Stimulated activated effector memory CD8-positive, alpha-beta T cell treated with anti-CD3 and anti-CD28 coated beads, Interleukin-12 subunit alpha, Interleukin-12 subunit beta, amount 100 ng/mL, for 72 hours (primary cell): ENCODE results near the gene SLC9B2.
A peak's percentile ranks its signal among the peaks of the same experiment; 100 is the strongest.

Experiments used
- ATAC-seq: fragments of 150-1000 bp; cut with Tn5 transposase; 2 replicates; pipeline ENCODE4 v1.10.0; 2021
- DNase-seq, 2 donors: peaks; one replicate each; pipeline ENCODE4 v3.0.0; 2021 to 2022; ENCODE audit warnings: low spot score in 2 of 2
- H3K27ac Mint-ChIP-seq: one replicate; pipeline ENCODE4 v1.8.0; 2022; ENCODE audit warnings: mild to moderate bottlenecking, mixed read lengths
- H3K36me3 Mint-ChIP-seq: one replicate; pipeline ENCODE4 v1.8.0; 2022; ENCODE audit warnings: mild to moderate bottlenecking, mixed read lengths
- H3K4me1 Mint-ChIP-seq: one replicate; pipeline ENCODE4 v1.8.0; 2022; ENCODE audit warnings: mixed read lengths
- H3K4me3 Mint-ChIP-seq: one replicate; pipeline ENCODE4 v1.8.0; 2022; ENCODE audit warnings: mild to moderate bottlenecking, mixed read lengths
- H3K9me3 Mint-ChIP-seq: one replicate; pipeline ENCODE4 v1.8.0; 2022; ENCODE audit warnings: mixed read lengths

Gene SLC9B2, protein sequence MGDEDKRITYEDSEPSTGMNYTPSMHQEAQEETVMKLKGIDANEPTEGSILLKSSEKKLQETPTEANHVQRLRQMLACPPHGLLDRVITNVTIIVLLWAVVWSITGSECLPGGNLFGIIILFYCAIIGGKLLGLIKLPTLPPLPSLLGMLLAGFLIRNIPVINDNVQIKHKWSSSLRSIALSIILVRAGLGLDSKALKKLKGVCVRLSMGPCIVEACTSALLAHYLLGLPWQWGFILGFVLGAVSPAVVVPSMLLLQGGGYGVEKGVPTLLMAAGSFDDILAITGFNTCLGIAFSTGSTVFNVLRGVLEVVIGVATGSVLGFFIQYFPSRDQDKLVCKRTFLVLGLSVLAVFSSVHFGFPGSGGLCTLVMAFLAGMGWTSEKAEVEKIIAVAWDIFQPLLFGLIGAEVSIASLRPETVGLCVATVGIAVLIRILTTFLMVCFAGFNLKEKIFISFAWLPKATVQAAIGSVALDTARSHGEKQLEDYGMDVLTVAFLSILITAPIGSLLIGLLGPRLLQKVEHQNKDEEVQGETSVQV

DNA sequence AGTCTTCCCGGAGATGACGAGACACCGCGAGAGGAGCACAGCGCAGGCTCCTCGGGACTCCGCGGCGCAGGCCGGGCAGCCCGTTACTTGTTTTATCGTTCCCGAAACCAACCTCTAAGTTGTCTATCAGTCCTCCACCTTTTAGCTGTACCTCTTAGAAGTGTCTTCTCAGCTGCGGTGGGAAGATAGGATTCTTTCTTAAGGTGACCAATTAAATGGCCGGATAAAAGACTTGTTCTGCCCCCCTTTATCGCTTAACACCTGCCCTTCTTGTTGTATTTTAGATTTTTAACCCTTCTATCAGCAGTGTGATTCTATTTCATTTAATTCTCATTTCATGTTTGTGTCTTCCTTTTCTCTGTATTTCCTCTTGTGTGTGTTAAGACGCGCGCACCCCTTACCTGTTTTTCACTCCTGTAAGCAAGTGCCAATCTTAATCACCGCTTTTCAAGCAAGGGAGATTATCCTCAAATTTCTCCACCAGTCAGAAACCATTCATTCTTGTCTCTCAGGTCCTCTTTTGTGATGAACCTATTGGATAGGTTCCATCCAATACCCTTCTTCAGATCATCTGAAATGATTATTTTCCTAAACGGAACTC is at the start of gene SLC9B2:
TSS of gene SLC9B2 (minus strand) at position 15 of the 601 bp plus-strand sequence. CDS start 9,211 bp downstream, outside the sequence.
- no peaks in the 10 kb centered on the region for H3K9me3 Mint-ChIP-seq
- DNase-seq (no peak), ATAC-seq (peak; percentile 76)
- peaks cover 27% of the 10 kb centered on the region for H3K36me3 Mint-ChIP-seq
- peaks cover 38% of the 10 kb centered on the region for H3K4me1 Mint-ChIP-seq
- H3K27ac Mint-ChIP-seq, result peak within 1 kb of the TSS; percentile 96
- peak within 1 kb of the TSS; percentile 94 for H3K4me3 Mint-ChIP-seq

DNA sequence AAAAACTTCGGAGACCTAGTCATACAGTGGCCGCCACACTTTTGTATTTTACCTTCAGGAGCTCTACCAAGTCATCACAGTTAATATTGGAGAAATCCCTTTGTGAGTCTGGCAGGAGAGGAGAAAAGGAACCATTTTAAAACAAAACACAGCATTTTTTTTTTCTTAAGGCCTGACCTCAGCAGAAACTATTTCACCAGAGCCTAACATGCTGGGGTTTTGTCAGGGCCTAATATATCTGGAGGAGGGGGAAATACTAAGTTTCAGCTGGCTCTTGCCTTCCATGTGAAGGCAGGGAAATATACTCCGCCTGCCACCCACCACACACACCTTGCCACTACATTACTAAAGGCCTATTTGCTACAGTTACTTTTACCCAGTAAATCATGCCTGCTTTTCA is 49.6 kb upstream of the SLC9B2 start:
- Mint-ChIP-seq H3K4me1 (no peaks in the 10 kb centered on the region), H3K36me3 (peaks cover 13% of the 10 kb centered on the region), H3K27ac (no peak overlapping the region), H3K9me3 (peaks cover 13% of the 10 kb centered on the region), H3K4me3 (no peak overlapping the region)
- no peak for ATAC-seq
- DNase-seq, result no peak

DNA sequence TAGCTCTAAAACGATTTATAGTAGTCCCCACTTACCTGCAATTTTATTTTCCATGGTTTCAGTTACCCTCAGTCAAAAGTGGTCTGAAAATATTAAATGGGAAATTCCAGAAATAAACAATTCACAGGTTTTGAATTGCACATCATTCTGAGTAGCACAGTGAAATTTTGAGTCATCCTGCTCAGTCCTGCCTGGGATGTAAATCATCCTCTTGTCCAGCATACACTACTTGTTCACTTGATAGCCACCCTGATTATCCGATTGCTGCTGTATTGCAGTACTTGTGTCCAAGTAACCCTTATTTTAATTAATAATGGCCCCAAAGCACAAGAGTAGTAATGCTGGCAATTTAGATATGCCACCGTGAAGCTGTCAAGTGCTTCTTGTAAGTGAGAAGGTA is 46.6 kb upstream of the SLC9B2 start:
- no peak for DNase-seq

DNA sequence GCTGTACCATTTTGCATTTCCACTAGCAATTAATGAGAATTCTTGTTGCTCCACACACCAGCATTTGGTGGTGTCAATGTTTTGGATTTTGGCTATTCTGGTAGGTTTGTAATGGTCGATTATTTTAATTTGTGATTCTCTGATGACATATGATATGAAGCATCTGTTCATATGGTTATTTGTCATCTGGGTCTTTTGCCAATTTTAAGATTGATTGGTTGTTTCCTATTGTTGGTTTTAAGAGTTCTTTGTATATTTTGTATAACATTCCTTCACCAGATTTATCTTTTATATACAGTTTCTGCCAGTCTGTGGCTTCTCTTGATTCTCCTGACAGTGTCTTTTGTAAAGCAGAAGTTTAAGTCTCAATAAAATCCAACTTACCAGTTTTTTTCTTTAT is 41.6 kb upstream of the SLC9B2 start:
- H3K4me3 Mint-ChIP-seq, result no peak overlapping the region
- ATAC-seq, result no peak
- no peaks in the 10 kb centered on the region for H3K36me3 Mint-ChIP-seq
- no peak for DNase-seq
- H3K4me1 Mint-ChIP-seq, result no peaks in the 10 kb centered on the region
- H3K27ac Mint-ChIP-seq, result no peak overlapping the region
- H3K9me3 Mint-ChIP-seq, result no peaks in the 10 kb centered on the region

More for the DNA sequence above, 46.6 kb upstream of the SLC9B2 start:
- Mint-ChIP-seq H3K4me1 (no peaks in the 10 kb centered on the region), H3K27ac (no peak overlapping the region), H3K36me3 (peaks cover 9% of the 10 kb centered on the region), H3K4me3 (no peak overlapping the region), H3K9me3 (peaks cover 9% of the 10 kb centered on the region)
- no peak for ATAC-seq

DNA sequence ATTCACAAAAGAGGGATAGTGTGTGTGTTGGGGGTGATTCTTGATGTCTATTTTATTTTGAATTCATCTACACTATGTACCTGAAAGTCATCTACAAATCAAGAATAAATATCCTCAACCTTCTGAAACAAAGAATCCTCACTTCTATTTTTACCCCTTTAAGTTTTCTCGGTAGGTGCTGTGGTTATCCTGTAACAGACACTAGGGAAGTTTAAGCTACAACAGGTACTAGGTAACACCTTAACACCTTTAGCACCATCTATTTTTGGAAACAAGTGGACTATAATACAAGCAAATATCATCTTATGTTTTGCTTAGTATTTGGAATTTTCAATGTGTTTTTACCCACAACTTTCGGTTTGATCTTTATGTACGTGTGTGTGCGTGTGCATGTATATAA is 35.0 kb upstream of the SLC9B2 start:
- Mint-ChIP-seq H3K4me3 (no peak overlapping the region), H3K4me1 (no peaks in the 10 kb centered on the region), H3K27ac (no peak overlapping the region), H3K9me3 (no peaks in the 10 kb centered on the region), H3K36me3 (no peaks in the 10 kb centered on the region)
- DNase-seq, result no peak
- no peak for ATAC-seq

DNA sequence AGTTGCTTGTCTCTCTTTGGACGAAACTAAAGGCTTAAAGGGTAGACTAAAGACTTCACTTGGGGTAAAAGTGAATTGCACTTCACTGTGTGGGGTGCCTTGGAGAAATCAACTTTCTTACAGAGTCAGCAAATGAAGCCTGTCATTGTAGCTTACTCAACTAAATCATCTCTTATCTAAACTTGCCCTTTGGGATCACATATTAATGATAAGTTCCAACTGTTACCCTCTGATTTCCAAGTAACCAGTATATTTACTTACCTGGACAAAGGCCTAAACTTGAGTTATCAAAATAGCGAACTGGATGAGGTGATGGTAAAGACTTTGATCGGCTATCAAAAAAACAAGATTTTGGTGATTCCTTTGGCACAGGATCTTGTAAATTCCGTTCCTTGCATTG is 32.0 kb upstream of the SLC9B2 start:
- Mint-ChIP-seq H3K4me1 (no peaks in the 10 kb centered on the region), H3K4me3 (no peak overlapping the region)

DNA sequence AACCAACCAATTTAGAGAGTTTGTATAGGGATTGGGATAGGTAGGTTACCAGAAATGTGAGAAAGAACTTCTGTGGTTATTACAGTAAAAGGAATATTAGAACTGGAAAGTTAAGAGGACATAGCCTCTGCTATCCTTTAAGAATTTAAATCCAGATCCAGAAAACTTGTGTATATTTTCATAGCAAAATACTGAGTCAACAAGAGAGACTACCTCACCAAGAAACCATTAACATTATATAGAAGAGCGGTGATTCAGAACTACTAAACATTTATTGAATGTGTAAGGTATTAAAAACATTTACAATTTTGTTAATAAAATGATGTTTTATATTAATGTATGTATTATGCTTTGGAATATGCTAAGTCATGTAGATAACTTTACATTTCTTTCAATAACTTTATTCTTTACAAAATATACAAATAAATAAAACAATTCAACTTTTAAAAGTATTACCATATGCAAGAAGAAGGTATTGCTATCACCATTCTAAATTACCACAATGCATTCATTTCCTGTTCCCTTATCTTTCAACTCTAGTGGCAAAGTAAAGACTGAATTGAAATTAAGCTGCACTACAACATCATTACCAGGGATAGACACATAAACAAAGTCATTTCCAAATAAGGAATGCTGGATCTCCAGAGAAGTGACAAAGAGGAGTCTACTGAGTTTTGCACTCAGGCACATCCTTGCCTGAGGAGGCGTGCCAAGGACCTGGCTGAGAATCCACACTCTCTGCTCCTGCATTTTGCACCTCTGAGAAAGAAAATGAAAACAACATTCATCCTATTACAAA is 29.2 kb upstream of the SLC9B2 start:
- Mint-ChIP-seq H3K4me1 (no peaks in the 10 kb centered on the region), H3K27ac (no peak overlapping the region), H3K9me3 (no peaks in the 10 kb centered on the region), H3K4me3 (no peak overlapping the region), H3K36me3 (no peaks in the 10 kb centered on the region)
- DNase-seq (no peak), ATAC-seq (no peak)

More for the DNA sequence above, 32.0 kb upstream of the SLC9B2 start:
- no peak for ATAC-seq
- Mint-ChIP-seq H3K27ac (no peak overlapping the region), H3K36me3 (no peaks in the 10 kb centered on the region), H3K9me3 (no peaks in the 10 kb centered on the region)
- DNase-seq, result no peak

DNA sequence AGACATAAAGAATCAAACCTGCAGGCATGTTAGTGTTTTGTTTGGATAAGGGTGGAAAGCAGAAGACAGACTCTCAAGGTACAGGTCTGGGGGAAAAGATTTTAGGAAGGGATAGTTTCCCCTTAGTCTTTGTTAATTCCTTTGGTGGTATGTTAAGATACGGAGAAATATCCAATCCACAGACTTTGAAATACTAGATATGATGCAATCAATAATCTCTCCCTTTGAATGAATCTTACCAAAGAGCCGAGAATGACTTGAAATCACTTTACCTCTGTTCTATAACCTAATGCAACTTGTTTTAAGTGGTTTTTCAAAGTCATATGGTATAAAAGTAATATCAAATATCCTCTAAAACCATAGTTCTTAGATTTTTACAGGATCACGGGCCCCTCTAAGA is 28.3 kb upstream of the SLC9B2 start:
- ATAC-seq (no peak), DNase-seq (no peak)
- H3K9me3 Mint-ChIP-seq, result no peaks in the 10 kb centered on the region
- H3K4me3 Mint-ChIP-seq, result no peak overlapping the region
- no peaks in the 10 kb centered on the region for H3K36me3 Mint-ChIP-seq
- no peak overlapping the region for H3K27ac Mint-ChIP-seq
- H3K4me1 Mint-ChIP-seq, result peaks cover under 1% of the 10 kb centered on the region

DNA sequence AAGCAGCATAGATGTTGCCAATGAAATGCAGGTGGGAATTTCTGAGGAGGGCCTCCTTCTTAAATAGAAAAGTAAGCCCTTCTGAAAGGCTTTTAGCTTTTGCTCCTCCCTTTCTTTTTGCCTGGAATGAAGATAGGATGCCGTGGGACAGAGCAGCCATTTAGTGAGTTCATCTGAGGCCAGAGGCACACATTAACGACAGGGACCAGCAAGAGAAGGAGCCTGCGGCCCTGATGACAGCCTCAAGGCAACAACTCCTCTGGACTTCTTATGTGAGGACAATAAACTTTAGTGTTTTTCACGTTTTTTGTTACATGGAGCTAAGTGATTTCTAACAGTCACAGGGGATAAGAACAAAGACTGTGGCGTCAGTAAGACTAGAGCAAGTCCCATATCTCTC is 24.1 kb upstream of the SLC9B2 start:
- H3K9me3 Mint-ChIP-seq, result no peaks in the 10 kb centered on the region
- DNase-seq (no peak), ATAC-seq (no peak)
- no peak overlapping the region for H3K4me3 Mint-ChIP-seq
- no peak overlapping the region for H3K27ac Mint-ChIP-seq
- no peaks in the 10 kb centered on the region for H3K36me3 Mint-ChIP-seq
- peaks cover 23% of the 10 kb centered on the region for H3K4me1 Mint-ChIP-seq

DNA sequence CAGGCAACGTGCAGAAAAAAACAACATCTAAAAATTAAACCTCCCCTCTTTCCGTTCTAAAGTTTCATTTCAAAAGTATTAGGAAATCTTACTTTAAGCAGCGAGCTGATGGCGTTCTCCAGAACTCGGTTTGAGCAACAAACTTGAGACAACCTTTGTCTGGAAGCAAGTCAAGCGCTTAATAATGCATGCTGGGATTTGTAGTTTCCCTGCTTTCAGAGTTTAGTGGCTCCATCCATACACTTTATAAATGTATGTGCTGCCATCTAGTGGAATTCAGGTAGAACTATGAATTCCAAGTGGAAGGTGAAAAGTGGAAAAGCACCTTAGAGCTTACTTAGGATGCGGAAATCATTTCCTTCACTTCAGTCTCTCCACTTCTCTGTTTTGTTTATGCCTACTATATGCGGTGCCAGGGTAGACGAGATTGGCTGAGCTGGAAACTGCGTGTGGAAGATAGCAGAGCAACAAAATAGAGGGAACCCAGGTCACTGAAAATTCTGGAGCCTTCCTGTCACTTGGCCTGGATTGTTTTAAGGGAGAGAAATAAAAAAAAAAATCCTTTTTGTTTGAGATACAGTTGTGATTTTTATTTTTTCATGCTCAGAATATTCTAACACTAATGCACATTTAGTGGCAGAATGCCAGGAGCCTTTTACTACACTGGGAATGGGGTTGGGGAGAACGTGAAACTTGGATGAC is 23.3 kb upstream of the SLC9B2 start, which contains the start of gene BDH2:
TSS of gene BDH2 (minus strand) at position 144 of the 702 bp plus-strand sequence. CDS start 3,580 bp downstream, outside the sequence.
- DNase-seq, result peak; percentile 14 to 58
- peak; percentile 97 for ATAC-seq

DNA sequence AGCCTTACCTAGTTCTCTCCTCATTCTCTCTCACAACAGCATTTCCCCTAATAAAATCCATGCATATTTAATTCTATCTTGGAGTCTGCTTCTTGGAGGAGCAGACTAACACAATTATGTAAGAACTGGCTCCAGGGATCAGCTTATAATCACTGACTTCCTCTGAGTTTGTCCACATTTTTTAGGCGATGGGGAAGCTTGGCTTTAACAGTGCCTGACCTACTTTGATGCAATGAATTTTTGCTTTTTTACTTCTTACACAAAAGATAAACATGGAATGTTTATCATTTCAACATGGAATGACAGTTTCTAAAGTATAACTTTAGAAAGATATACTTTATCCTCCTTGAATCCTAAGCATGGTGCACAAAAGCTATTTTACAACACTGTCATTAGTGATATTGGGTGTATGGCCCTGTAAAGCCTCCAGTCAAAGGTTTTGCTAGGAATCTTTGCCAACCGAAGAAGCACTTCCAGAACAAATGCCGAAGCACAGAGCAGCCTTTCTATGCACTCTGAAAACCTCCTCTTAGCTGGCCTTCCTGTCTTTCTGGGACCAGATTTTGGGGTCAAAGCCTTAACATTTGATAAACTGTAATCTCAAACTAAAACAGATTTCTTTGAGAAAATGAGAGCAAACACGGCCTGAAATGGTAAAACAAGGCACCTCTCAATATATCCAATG is 22.3 kb upstream of the SLC9B2 start:
- no peaks in the 10 kb centered on the region for H3K36me3 Mint-ChIP-seq
- H3K4me1 Mint-ChIP-seq, result peaks cover 23% of the 10 kb centered on the region
- no peak for DNase-seq
- peak overlapping the region; percentile 80 for H3K27ac Mint-ChIP-seq
- no peak for ATAC-seq
- H3K4me3 Mint-ChIP-seq, result peak overlapping the region; percentile 71
- no peaks in the 10 kb centered on the region for H3K9me3 Mint-ChIP-seq

More for the DNA sequence above, 23.3 kb upstream of the SLC9B2 start, which contains the start of gene BDH2:
- Mint-ChIP-seq H3K4me3 (peak within 1 kb of the TSS; percentile 71), H3K27ac (peak within 1 kb of the TSS; percentile 80), H3K36me3 (no peaks in the 10 kb centered on the region), H3K4me1 (peaks cover 23% of the 10 kb centered on the region), H3K9me3 (no peaks in the 10 kb centered on the region)

DNA sequence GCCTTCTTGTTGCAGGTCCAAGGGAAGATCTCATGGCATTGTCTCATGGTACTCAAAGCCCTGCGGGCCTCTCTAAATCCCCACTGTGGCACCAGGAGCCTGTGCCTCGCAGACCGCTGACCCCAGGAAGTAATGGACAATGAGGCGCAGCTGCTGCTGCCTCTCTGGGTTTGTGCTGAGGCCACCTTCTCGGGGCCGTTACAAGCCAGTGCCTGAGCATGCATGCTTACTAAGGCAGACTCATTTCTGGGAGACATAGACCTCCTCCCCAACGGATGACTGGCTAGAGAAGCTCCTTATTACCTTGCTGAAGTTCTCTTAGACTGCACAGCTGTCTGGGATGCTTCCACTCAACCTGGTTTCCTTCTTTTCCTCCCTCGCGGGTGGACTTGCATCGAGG is 21.8 kb upstream of the SLC9B2 start:
- Mint-ChIP-seq H3K4me1 (peaks cover 23% of the 10 kb centered on the region), H3K9me3 (no peaks in the 10 kb centered on the region), H3K4me3 (no peak overlapping the region), H3K36me3 (no peaks in the 10 kb centered on the region), H3K27ac (peak overlapping the region; percentile 80)
- ATAC-seq, result no peak
- no peak for DNase-seq

DNA sequence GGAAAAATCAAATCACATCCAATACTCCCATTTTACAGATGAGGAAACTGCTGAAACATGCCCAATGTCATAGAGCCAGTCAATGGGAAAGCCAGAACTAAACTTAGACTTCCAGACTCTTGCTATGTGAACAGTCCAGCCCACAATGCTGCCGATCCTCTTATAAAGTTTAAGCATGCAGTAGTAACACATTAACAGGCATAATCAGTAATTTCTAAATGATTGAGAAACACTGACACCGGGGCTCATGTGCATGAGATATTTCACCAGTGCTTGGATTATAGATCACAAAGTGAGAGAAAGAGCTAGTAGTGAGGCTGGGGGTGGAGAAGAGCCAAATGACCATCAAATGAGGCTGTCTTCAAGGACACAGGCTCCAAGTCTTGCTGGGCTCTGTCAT is 20.6 kb upstream of the SLC9B2 start:
- peaks cover 32% of the 10 kb centered on the region for H3K4me1 Mint-ChIP-seq
- no peak overlapping the region for H3K27ac Mint-ChIP-seq
- no peak for DNase-seq
- H3K9me3 Mint-ChIP-seq, result no peaks in the 10 kb centered on the region
- ATAC-seq, result no peak
- no peaks in the 10 kb centered on the region for H3K36me3 Mint-ChIP-seq
- no peak overlapping the region for H3K4me3 Mint-ChIP-seq

DNA sequence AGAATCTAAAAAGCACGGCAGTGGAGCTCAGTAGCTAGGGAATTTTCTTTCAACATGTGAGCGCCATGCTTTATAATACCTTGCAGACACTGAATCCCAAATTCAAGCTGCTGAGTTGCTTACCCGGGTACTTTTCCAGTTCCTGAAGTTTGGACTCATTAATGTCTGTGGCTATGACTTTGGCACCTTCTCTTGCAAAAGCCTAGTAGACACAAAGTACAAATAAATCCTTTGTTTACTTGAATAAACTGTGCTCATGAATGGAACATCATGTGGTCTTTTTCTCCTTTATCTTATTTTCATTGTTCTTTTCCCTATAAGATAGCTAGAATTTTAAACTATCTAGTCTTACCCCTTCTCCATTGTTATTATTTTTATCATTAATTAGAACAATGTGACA is 18.5 kb upstream of the SLC9B2 start:
- ATAC-seq (no peak), DNase-seq (no peak)
- no peaks in the 10 kb centered on the region for H3K36me3 Mint-ChIP-seq
- no peaks in the 10 kb centered on the region for H3K9me3 Mint-ChIP-seq
- H3K4me1 Mint-ChIP-seq, result peaks cover 38% of the 10 kb centered on the region
- H3K27ac Mint-ChIP-seq, result no peak overlapping the region
- H3K4me3 Mint-ChIP-seq, result no peak overlapping the region
